SK-N-MC (cell line): Measurements from ENCODE around the gene CD93.

Source experiments
- EZH2 ChIP-seq: fragments of 200-600 bp; sonication (generic); IDR thresholded peaks from one replicate; pipeline ENCODE4 v1.6.1; 2017; ENCODE audit warnings: antibody characterized with exemption
- FOXP2 ChIP-seq: optimal IDR thresholded peaks from 2 replicates; pipeline ENCODE3; 2011; ENCODE audit warnings: mild to moderate bottlenecking, moderate library complexity; ENCODE audit not compliant: insufficient read depth; ENCODE audit errors: extremely low read length, control extremely low read depth
- POLR2AphosphoS5 ChIP-seq: IDR thresholded peaks from 2 replicates; pipeline ENCODE4 v1.6.1; 2012; ENCODE audit warnings: mild to moderate bottlenecking, low read depth, low read length, borderline replicate concordance

GRCh38 chr20:23112595-23112994 lies 26.5 kb upstream of the CD93 start:
- TF ChIP-seq EZH2 (no peak), POLR2AphosphoS5 (no peak), FOXP2 (no peak)
